ENCODE measurements around the gene CLCF1.

Gene CLCF1

GRCh38 chr11:67393990-67394389 lies 20.6 kb upstream of the CLCF1 start:
- no peak for DNase-seq

DNA sequence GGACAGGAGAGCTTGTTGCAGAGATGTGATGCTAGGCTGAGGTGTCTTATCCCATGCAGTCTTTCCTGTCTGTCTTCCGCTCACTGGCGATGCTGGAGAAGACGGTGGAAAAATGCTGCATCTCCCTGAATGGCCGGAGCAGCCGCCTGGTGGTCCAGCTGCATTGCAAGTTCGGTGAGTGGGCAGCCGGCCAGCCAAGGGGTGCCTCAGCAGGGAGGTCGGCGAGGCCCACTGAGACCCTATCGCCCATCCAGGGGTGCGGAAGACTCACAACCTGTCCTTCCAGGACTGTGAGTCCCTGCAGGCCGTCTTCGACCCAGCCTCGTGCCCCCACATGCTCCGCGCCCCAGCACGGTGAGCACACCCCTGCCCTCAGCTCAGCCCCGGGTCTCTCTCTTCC lies 20.0 kb upstream of the CLCF1 start:
- no peak for DNase-seq

- DNase-seq = no peak
Observed at GRCh38 chr11:67392183-67392715, 18.9 kb upstream of the CLCF1 start.

DNA sequence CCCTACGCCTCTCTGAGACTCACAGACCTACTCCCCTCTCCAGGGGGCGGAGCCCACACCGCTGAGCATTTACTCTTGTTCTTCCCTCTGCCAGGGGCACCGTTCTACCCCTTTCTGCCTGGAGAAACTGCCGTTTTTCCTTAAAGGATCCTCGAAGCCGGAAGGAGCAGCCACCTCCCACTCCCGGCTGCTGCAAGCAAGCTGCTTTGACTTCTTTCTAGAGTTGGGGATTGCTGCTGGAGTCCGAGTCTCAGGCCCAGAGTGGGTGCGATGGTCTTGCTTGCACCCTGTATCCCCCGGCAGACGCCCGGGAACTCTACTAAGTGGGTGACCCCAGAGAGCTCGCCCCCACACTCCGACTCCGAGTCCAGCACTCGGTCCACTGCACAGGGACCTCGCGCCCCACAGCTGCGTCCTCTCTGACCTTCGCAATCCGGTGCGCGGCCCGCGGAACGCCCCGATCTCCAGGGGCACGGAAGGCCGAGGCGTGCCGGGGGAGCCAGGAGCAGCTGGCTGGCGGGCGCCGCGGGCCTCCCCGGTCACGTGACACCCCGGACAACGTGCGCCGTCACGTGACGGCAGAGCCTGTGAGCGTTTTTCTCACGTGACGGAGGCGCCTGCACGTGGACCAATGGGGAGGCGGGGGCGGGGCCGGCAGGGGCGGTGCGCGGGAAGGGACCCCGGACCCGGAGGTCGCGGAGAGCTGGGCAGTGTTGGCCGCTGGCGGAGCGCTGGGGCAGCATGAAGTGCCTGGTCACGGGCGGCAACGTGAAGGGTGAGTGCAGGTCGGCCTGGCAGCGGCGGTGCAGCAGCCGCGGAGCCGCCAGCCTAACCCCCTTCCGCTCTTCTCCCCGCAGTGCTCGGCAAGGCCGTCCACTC lies 18.1 kb upstream of the CLCF1 start, which contains the start of gene RAD9A:
Gene RAD9A (plus strand): TSS at position 683 of the 879 bp plus-strand sequence. CDS start 59 bp downstream, at position 742.
- peak; percentile 86 for DNase-seq

- DNase-seq = no peak
Observed at GRCh38 chr11:67390947-67391303, 17.5 kb upstream of the CLCF1 start.

- no peak for DNase-seq
Observed at GRCh38 chr11:67389477-67389876, 16.1 kb upstream of the CLCF1 start.

GRCh38 chr11:67387518-67387917 lies 14.1 kb upstream of the CLCF1 start:
- no peak for DNase-seq

DNA sequence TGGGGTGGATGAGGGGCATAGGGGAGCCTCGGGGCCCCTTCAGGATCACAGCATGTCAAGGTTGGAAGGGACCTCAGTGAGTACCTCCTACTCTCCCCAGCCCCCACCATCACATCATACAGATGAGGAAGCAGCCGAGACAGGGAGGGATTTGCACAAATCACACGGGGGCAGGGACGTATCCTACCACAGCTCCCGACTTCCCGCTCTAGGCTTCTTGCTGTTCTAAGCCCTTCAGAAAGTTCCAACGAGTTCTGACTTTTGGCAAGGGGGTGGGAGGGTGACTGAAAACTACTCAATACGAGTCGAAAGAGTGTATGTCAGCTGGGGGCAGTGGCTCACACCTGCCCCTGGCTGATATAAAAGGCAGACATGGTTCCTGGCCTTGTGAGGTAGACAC lies 13.7 kb upstream of the CLCF1 start:
- DNase-seq = no peak

DNA sequence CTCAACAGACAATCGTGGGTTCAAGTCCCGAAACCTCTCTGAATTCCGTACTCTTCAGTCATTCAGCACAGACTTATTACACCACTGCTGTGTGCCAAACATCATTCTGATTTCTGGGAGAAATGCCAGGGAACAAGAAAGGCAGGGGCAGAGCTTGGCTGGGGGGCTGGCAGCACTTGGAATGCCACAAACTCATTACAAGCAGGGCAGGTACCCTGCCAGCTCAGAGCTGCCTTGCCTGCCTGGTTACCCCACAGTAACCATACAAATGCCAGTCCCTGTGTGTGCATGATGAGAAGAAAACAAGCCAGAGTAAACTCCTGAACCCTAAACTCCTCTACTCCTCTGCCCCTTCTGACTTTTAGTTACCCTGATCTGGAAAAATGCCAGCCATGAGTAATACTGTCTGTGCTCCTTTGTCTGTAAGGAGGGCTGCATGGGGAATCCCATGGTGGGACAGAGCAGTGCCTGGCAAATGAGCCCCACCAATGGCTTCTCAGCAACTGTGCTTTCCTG lies 11.5 kb upstream of the CLCF1 start:
- no peak for DNase-seq

- DNase-seq = peak; percentile 76
Observed at GRCh38 chr11:67382276-67383136, 9.1 kb upstream of the CLCF1 start.

- DNase-seq = no peak
Observed at GRCh38 chr11:67381244-67381972, 8.0 kb upstream of the CLCF1 start.

GRCh38 chr11:67379061-67380058 lies 6.0 kb upstream of the CLCF1 start:
- DNase-seq = no peak

DNA sequence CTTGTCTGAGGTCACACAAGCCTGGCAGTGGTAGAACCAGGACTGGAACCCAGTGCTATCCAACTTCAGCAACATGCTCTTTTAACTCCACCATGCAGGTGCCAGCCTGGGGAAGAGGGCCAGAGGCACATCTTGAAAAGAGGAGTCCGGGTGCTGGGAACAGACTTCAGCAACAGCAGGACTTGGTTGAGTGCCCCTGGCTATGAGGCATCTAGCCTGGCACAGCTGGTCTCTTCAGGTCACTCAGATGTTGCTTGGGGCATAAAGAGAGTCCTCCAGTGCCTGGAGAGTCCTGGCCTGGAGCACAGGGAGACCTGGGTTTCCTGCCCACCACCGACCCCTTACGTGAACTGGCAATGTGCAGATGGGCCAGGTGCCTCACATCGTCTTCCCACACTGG lies 5.1 kb upstream of the CLCF1 start:
- no peak for DNase-seq

DNA sequence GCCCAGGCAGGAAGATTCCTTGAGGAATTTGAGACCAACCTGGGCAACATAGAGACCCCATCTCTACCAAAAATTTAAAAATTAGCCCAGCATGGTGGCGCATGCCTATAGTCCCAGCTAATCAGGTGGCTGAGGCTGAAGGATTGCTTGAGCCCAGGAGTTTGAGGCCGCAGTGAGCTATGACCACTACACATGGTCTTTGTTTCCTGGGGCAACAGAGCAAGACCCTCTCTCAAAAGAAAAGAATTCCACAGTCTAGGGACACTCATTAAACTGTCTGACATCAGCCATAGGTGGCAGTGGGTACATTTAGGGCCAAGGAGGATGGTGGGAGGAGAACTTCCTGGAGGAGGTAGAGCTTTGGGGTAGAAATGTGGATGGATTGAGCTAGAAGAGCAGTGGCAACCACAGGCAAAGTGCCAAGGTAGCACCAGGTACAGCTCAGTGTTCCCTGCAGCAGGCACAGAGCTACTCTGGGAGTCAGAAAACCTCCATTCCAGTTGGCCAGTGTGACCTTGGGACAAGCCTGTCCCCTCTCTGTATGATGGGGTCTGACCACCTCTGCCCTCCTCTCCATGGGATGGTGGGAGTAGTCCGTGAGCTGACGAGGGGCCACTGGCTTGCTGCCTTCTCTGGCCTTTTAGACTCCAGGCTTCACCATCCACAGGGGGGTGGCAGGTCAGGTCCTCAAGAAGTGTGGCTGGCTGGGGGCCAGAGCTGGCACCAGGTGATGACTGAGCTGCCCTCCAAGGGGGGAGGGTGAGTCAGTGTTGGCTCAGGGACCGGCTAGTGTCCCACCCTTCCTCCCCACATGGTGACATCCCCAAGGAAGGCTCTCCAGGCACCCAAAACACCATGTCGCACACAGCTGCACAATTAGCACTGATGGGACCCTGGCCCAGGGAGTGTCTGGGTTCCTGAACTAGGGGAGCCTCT lies 3.7 kb upstream of the CLCF1 start:
- DNase-seq = no peak

DNA sequence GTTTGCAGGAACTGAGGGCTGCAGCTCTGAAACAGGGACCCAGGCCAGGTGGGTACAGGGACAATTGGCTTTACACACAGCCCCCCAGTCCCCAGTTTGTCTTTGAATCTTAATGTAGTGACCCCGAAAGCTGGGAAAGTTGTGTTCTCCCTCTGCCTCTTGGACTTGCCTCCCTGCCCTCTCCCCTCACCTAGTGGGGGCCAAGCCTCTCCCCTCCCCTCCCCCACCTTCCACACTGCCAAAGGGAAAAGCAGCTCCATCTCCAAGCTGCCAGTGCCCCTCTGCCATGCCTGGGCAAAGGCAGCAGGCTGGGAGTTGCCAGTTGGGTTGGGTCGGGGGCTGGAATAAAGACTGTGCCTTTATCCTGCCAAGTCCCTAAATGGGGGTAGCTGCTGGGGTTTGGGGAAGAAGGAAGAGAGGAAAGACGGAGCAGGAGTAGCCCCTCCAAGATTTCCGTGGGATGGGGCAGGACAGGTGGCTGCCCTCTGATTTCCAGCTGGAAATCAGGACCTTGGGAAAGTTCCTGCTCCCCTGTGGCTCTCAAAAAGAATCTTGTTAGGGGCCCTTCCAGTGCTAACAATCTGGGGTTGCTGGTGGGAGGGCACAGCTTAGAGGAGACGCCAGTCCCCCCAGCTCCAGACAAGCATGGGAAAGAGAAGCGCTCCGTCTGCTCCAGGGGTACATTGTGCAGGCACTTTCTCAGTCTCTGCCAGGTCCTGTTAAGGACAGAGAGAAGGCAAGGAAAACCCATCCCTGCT lies 2.8 kb upstream of the CLCF1 start:
- no peak for DNase-seq

GRCh38 chr11:67375320-67376055 lies 2.1 kb upstream of the CLCF1 start:
- no peak for DNase-seq

- no peak for DNase-seq
Observed at GRCh38 chr11:67374571-67375281, 1.3 kb upstream of the CLCF1 start.

All from activated CD4-positive, alpha-beta T cell treated with anti-CD3 and anti-CD28 coated beads for 1 hour (primary cell).